Measurements from ENCODE around the gene FPGS.

Gene FPGS

DNA sequence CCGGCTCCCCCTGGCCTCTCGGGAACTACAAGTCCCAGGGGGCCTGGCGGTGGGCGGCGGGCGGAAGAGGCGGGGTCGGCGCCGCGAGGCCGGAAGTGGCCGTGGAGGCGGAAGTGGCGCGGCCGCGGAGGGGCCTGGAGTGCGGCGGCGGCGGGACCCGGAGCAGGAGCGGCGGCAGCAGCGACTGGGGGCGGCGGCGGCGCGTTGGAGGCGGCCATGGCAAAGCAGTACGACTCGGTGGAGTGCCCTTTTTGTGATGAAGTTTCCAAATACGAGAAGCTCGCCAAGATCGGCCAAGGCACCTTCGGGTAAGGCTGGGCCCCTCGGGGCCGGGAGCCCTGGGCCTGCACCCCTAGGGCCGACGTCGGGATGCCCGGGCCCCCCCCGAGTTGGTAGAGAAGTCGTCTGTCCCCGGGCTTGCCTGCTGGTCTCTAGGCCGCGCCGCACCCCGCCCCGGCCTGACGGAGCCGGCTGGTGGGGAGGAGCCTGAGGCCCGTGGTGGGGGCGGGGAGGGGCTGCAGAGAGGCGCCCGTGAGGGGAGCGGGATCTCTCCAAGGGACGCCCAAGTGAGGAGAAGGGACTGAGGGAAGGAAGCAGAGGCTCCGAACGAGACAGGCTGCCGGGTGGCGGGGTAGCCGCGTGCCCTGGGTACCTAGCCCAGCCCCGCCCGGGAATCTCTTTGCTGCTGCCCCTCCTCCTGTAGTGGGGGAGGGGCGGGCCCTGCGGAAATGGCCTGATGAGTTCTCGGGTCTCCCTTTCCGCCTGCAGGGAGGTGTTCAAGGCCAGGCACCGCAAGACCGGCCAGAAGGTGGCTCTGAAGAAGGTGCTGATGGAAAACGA is 16.5 kb upstream of the FPGS start, which contains the start of gene CDK9:
Gene CDK9 (plus strand): TSS at position 102 of the 840 bp plus-strand sequence. CDS start 115 bp downstream, at position 217.
- DNase-seq (ENCODE audit: extremely low spot score, insufficient read length, low read depth) (peak; percentile 78), FAIRE-seq (peak; percentile 86)

DNA sequence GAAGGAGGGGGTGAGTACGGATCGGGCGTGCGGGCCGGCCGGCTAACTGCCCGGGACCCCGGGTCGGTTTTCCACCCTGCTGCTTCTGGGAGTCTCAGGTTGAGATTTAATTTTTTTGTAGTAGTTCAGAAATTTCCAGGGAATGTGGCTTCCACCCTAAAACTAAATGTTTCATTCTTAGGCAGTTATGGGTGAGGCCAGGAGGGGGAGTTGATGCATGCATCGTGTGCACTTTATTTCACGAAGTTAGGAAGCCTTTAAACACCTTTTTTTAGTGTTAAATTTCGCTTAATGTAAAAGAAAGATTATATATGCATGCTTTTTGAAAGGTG is 15.9 kb upstream of the FPGS start:
- DNase-seq (ENCODE audit: extremely low spot score, insufficient read length, low read depth) (no peak), FAIRE-seq (no peak)

DNA sequence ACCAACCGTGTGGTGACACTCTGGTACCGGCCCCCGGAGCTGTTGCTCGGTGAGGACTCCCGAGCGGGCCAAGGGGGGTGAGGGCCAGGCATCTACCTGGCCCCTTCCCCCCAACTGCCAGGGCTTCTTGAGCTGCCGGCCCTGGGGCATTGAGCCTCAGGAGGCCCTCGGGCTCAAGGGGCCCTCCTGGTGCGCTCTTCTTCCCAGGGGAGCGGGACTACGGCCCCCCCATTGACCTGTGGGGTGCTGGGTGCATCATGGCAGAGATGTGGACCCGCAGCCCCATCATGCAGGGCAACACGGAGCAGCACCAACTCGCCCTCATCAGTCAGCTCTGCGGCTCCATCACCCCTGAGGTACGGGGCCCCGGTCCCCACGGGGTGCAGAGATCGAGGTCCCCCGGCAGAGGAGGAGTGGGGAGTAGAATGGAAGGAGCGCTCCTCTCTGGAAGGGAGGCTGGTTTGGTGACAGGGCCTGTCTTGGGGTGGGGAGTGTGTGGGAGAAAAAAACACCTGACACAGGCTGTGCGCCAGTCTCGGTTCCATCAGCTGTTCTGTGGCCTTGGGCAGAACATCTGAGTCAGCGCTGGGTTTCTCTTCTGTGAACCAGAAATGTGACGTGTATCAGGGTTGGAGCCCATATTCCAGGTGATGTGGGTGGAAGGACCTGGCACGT is 14.2 kb upstream of the FPGS start:
- DNase-seq (ENCODE audit: extremely low spot score, insufficient read length, low read depth) = no peak

DNA sequence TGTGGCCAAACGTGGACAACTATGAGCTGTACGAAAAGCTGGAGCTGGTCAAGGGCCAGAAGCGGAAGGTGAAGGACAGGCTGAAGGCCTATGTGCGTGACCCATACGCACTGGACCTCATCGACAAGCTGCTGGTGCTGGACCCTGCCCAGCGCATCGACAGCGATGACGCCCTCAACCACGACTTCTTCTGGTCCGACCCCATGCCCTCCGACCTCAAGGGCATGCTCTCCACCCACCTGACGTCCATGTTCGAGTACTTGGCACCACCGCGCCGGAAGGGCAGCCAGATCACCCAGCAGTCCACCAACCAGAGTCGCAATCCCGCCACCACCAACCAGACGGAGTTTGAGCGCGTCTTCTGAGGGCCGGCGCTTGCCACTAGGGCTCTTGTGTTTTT is 13.5 kb upstream of the FPGS start:
- DNase-seq (ENCODE audit: extremely low spot score, insufficient read length, low read depth) (no peak), FAIRE-seq (no peak)

More for the DNA sequence above, 14.2 kb upstream of the FPGS start:
- no peak for FAIRE-seq

DNA sequence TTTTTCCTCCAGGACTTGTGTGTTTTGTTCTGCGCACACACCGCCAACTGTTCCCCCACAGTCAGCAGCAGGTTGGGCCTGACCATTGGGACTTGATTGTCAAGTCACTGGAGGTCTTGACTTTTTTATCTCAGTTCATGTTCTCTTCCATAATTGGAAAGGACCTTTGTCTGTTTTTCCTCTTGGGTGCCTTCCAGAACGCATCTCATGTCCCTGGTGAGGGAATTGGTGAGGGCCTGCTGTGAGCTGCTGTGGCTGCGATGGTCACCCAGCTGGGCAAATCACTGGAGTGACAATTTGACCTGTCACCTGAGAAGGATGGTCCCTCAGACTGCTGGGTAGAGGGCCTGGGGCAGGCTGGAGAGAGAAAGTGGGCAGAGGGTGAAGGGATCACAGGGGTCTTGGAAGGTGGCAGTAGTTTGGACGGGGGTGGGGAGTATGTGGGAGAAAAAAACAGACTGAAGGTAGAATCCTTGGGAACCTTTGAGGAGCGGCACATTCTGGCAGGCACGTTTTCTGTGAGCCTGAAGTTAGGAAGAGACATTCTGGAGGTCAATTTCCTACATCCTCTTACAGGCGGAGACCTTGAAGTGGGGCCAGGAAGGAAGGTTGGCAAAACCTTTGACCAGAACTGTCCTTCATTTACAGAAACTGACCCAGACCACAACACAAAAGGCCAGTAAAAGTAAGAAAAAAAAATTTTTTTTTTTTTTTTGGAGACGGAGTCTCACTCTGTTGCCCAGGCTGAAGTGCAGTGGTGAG is 12.4 kb upstream of the FPGS start:
- no peak for DNase-seq (ENCODE audit: extremely low spot score, insufficient read length, low read depth)
- no peak for FAIRE-seq

DNA sequence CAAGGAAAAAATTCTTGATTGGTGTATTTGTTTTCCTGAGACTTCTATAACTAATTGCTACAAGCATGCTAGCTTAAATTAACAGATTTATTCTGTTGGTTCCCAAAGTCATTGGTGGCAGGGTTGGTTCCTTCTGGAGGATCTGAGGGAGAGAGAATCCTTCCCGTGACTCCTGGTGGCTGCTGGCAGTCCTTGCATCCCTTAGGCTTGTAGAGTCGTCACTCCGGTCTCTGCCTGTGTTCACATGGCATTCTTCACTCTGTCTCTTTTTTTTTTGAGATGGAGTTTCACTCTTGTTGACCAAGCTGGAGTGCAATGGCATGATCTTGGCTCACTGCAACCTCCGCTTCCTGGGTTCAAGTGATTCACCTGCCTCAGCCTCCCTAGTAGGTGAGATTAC is 11.6 kb upstream of the FPGS start:
- DNase-seq (ENCODE audit: extremely low spot score, insufficient read length, low read depth) (no peak), FAIRE-seq (no peak)

DNA sequence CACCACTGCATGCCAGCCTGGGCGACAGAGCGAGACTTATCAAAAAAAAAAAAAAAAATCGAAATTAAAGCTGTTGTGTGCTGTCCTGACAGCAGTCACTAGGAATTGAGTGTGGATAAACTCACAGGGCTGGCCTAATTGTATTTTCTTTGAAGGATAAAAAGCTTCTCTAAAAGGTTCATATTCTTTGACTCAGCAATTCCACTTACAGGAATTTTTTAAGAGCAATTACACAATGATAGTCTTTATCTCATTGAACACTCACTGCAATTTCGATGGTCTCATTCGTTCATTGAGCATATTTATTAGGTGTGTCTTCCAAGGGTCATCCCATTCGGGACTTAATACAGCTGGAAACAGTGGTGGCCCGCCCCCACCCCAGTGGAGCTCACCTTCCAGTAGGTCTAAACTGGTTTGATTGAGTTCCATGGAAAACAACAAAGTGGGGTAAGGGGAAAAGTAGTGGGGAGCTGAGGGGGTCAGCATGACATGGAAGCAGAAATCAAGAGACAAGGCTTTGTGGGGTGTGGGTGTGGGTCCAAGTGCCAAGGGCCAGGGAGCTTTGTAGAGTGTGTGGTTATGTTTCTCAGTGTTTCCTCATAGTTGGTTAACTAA is 10.2 kb upstream of the FPGS start:
- DNase-seq (ENCODE audit: extremely low spot score, insufficient read length, low read depth) (no peak), FAIRE-seq (no peak)

DNA sequence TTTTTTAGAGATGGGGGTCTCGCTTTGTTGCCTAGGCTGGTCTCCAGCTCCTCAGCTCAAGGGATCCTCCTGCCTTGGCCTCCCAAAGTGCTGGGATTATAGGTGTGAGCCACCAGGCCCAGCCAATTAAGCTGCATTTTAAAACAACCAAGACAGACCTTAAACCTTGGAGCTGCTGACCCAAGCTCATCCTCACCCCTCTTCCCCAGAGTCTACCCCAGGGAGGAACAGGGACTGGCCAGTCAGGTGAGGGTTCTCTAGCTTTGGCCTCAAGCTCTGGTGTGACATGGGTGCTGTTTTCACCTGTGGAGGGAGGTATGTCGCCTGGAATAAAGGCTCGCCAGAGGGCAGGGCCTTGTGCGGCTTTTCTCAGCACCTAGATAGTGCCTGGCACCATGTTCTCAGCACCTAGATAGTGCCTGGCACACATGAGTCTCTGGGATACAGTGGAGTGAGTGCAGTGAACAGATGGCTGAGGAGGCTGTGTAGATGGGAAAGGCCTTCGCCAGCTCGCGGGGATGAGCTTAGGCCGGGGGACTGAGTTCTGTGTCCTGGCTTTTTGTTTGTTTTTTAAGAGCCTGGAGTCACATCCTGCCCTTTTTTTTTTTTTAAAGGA is 9.5 kb upstream of the FPGS start:
- DNase-seq (ENCODE audit: extremely low spot score, insufficient read length, low read depth) (no peak), FAIRE-seq (no peak)

DNA sequence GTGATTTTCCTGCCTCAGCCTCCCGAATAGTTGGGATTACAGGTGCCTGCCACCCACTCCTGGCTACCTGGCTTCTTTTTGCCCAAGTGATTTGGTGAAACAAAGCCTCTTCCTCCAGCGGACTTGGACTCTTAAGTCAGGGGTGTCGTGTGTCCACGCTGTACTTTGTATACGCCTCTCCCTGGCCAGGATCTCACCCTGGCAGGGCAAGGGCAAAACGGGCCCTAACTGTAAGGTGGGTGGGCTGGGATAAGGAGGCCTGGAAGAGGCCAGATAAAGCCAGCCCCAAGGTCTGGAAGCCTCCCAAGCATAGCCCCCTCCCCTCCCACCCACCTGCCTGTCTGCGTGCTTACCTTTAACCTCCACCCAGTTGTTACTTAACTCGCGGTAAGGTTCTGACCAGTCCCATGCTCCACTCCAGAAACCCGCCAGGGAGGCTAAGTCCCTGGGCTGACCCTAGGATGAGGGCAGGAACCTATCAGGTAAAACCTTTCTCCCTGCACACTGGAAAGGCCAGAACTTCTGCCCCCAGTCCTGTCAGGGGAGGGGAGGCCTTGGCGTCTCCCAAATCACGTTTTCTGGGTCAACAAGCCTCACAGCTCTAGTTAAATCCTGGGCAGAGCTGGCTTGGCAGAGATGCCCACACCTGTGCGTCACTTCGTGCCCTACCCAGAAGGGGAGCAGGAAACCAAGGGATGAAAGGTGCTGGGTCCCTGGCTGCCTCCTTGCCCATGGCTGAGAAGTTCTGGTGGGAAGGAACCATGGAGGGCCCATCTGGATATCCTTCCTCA is 8.5 kb upstream of the FPGS start:
- DNase-seq (ENCODE audit: extremely low spot score, insufficient read length, low read depth) (no peak), FAIRE-seq (no peak)

DNA sequence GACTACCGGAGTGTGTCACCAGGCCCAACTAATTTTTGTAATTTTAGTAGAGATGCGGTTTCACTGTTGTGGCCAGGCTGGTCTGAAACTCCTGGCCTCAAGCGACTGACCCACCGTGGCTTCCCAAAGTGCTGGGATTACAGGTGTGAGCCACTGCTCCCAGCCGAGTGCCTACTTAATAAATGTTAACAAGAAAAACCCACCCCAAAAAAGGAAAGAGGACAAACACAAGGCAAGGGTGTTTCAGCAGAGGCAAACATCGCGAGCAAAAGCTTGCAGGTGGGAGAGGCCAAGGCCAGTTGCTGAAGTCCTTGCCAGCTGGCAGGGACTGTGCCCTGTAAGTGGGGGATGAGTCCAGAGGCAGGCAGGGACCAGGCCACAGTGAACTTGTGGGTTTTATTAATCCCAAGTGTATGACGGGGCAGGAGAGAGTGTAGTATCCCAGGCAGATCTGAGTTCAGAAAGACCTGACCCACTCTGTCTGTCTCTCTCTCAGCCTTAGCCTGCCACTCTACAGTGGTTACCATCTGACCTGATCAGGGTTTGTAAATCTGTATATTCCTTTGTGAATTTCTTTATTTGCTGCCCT is 6.4 kb upstream of the FPGS start:
- DNase-seq (ENCODE audit: extremely low spot score, insufficient read length, low read depth) = no peak
- no peak for FAIRE-seq

DNA sequence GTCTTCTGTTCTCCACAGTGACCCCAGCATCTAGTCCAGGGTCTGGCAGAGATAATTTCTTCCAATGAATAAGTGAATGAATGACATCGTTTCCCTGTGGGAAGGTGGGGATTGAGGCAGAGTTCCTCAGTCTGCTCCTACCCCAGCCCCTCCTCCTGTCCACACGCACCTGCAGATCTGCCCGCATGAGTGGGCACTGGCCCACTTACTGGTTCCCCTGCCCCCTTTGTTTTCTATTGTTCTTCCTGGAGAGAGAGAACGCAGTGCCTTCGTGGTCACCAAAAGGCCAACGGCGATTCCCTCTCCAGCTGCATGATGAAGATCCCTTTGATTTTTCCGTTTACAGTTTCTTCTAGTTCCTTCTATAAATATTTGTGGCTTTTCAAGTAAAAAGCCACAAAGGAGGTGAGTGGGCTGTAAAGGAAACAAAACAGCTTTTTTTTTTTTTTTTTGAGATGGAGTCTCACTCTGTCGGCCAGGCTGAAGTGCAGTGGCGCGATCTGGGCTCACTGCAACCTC is 5.8 kb upstream of the FPGS start:
- FAIRE-seq (no peak), DNase-seq (ENCODE audit: extremely low spot score, insufficient read length, low read depth) (no peak)

DNA sequence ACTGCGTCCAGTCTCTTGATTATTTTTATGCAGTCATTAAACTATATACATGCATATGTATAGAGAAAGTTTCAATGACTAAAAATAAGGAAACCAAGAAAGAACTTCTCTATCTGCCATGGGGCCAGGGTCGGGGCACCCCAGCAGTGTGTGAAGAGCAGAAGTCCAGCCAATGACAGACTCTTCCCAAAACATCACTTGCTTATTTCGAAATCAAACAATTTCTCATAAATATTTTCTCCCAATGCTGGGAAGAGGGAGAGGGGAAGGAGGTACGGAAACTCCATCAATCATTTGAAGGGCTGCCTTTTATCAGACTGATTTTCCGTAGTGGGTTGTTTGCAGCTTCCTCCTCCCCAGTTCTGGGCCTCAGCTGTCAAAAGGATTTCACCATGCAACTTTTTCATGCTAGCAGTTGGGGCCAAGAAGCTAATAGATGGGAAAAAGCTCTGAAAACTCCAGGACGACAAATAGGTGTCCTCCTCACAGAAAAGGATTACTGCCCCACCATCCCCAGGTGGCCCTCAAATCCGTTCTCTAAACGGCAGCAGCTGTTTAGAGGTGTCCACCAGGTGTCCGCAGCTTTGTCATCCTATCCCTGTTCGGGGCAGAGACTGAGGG is 617 bp upstream of the FPGS start:
- no peak for FAIRE-seq
- DNase-seq (ENCODE audit: extremely low spot score, insufficient read length, low read depth) = no peak

DNA sequence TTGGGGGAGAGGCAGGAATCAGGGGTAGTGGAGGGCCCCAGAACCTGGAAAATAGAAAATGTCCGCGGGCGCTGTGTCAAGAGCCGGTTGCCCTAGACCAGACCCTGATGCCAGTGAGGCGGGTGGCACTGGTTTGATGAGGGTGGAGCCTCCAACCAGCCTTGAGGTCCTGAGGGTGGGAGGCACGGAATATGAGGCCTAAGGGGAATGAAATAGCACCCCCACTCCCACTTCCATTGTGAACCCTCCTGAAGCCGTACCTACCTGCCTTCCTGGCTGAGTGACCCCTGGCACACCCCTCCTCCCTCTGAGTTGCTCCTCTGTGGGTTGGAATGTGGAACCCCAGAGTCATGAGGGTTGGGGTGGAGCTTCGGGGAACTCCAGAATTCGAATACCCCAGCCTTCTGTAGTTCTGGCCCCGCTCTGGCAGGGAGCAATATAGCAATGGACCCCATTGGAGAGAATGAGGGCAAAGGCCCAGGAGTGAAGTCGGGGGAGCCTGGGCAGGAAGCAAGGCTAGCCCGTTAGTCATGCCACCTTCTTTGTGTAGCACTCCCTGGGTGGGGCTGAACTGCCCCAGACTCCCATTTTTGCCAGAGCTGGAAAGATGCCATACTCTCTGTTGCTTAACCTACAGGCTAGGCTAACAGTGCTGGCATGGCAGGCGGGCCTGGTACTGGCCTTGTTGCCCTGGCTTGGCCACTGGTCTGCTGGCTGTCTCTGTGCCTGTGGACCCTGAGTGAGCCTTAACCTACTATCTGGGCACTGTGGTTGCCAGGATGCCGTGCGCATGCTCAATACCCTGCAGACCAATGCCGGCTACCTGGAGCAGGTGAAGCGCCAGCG is 1.0 kb downstream of the FPGS start:
- no peak for DNase-seq (ENCODE audit: extremely low spot score, insufficient read length, low read depth)
- peak; percentile 44 for FAIRE-seq

DNA sequence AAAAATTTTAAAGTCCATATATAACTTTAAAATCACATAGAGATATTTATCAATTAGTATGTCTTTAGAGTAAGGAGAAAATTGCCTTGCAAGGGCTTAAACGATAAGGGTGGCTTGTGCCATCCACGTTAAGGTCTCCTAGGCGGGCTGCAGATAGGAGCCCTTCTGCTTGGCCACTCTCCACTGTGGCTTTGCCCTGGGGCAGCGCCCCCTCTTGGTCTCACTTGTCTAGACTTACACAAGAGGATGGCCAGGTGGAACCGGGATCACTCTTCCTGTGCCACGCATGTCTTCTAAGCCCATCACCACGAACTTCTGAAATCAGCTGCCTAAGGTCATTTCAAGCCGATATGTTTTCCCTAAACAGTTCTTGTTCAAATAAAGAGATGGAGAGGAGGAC is 2.9 kb downstream of the FPGS start:
- no peak for FAIRE-seq
- no peak for DNase-seq (ENCODE audit: extremely low spot score, insufficient read length, low read depth)

DNA sequence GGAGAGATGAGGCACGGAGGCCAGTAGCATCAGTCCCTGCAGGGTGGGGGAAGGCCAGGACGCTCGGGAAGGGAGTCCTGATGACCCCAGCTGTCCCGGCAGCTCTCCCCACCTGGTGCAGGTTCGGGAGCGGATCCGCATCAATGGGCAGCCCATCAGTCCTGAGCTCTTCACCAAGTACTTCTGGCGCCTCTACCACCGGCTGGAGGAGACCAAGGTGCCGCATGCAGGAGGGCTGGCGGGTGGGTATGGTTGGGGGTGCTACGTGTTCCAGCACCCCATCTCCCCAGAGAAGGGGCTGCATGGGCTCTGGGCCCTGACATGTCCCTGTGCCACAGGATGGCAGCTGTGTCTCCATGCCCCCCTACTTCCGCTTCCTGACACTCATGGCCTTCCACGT is 4.2 kb downstream of the FPGS start:
- no peak for DNase-seq (ENCODE audit: extremely low spot score, insufficient read length, low read depth)
- no peak for FAIRE-seq

DNA sequence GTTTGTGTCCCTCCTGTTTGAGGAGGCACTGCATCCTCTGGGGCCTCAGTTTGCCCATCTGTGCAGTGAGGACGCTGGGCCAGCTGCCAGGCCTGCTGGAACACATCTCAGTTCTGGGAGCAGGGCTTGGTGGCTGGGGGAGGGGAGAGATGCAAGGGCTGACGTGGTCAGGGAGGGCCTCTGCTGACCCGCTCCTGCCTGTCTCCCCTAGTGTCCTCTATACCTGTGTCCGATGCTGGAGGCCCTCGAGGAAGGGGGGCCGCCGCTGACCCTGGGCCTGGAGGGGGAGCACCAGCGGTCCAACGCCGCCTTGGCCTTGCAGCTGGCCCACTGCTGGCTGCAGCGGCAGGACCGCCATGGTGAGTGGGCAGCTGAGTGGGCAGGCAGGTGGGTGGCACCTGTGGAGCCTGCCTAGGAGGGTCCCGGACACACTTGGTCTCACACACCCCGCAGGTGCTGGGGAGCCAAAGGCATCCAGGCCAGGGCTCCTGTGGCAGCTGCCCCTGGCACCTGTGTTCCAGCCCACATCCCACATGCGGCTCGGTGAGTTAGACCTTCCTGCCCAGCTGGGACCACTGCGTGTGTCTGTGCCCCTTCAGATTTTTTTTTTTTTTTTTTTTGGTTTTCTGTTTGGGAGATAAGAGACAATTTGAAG is 5.8 kb downstream of the FPGS start:
- FAIRE-seq = no peak
- DNase-seq (ENCODE audit: extremely low spot score, insufficient read length, low read depth) = no peak

DNA sequence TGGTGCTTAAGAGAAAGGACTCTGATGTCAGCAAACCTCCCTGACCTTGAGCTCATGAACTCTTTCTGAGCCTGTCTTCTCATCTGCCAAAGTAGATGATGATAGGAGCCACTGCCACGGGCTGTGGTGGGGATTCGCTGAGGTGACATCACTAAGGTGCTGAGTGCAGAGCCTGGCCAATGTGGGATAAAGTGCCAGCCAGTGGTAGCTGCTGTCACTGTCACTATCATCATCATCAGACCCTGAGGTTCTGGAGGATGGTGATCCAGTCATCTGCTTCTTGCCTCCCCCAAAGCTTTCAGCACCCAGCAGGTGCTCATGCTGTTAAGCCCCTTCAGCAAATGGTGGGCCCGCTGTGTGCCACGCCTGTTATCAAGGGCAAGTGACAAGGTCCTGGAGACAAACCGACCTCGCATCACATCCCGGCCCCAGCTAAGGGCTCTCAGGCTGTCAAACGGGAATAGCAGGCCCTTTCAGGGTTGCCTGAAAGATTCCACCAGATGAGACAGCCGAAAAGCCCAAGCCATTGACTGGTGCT is 6.4 kb downstream of the FPGS start:
- FAIRE-seq (no peak), DNase-seq (ENCODE audit: extremely low spot score, insufficient read length, low read depth) (no peak)

All from GM18507 (cell line).